ENCODE data around the gene OPCML.

- TF ChIP-seq CTCF (conservative IDR thresholded peaks at IDR 0.05 in 1 of 2, IDR thresholded peaks at IDR 0.05 in 1 of 2; ENCODE audit: low read depth in 1 of 2, low read length in 2 of 2) (no peak), EZH2 (IDR thresholded peaks at IDR 0.05; ENCODE audit: low read length, missing control alignments) (no peak)
Measured at GRCh38 chr11:132770829-132771530, 761.3 kb downstream of the OPCML start.
